Measurements from ENCODE around the gene SCAMP1. TPM values are rescaled to one million over a fixed set of nuclear protein-coding genes. Genes with fewer than 3 reads are reported as not detected.

The SCAMP1 gene
- total RNA-seq, 4 donors from 2014 or later: 22.5 to 30.8 (median 28.3) TPM

GRCh38 chr5:78507531-78507930, 147.1 kb downstream of the SCAMP1 start:
- TF ChIP-seq POLR2A (IDR thresholded peaks at IDR 0.05) (no peak), EP300 (IDR thresholded peaks at IDR 0.05) (no peak), CTCF (IDR thresholded peaks at IDR 0.05) (no peak)
- 65 to 71% methylated on average over 2 of the region's 2 CpGs for WGBS, 2 donors
- DNase-seq (ENCODE audit: low spot score in 2 of 2): no peak
- Histone ChIP-seq H3K9me3 (no peaks in the 10 kb centered on the region), H3K27ac (peak overlapping the region in 2 of 4 donors; percentile 78 to 92), H3K36me3 (no peaks in the 10 kb centered on the region), H3K27me3 (no peaks in the 10 kb centered on the region), H3K4me1 (peaks cover 0 to 86% (median 38%) of the 10 kb centered on the region in 4 donors), H3K4me3 (peak overlapping the region in 1 of 4 donors; percentile 9)

- Histone ChIP-seq H3K27ac (peak overlapping the region; percentile 10 to 92 (median 78)), H3K27me3 (no peaks in the 10 kb centered on the region), H3K9me3 (no peaks in the 10 kb centered on the region), H3K4me3 (peak overlapping the region in 3 of 4 donors; percentile 52 to 69 (median 61)), H3K36me3 (no peaks in the 10 kb centered on the region), H3K4me1 (peaks cover 0 to 86% (median 38%) of the 10 kb centered on the region in 4 donors)
- DNase-seq (ENCODE audit: low spot score in 2 of 2): no peak
- 26 to 29% methylated on average over 3 of the region's 3 CpGs for WGBS, 2 donors
- TF ChIP-seq EP300 (IDR thresholded peaks at IDR 0.05) (no peak), POLR2A (IDR thresholded peaks at IDR 0.05) (no peak), CTCF (IDR thresholded peaks at IDR 0.05) (no peak)
Measured at GRCh38 chr5:78508186-78508765, 147.9 kb downstream of the SCAMP1 start.

- Histone ChIP-seq H3K36me3 (no peaks in the 10 kb centered on the region), H3K9me3 (no peaks in the 10 kb centered on the region), H3K4me1 (peaks cover 0 to 81% (median 36%) of the 10 kb centered on the region in 4 donors), H3K27me3 (no peaks in the 10 kb centered on the region), H3K27ac (peak overlapping the region; percentile 38 to 92 (median 78)), H3K4me3 (peak overlapping the region; percentile 32 to 69 (median 56))
- no peak for DNase-seq (ENCODE audit: low spot score in 2 of 2)
- TF ChIP-seq EP300 (IDR thresholded peaks at IDR 0.05): no peak
- no peak for TF ChIP-seq POLR2A (IDR thresholded peaks at IDR 0.05)
- no peak for TF ChIP-seq CTCF (IDR thresholded peaks at IDR 0.05)
- WGBS, 2 donors: 25 to 32% methylated on average over 18 of the region's 18 CpGs
Measured at GRCh38 chr5:78509145-78509865, 148.9 kb downstream of the SCAMP1 start.

GRCh38 chr5:78509884-78510769, 149.7 kb downstream of the SCAMP1 start:
- Histone ChIP-seq H3K27me3 (no peaks in the 10 kb centered on the region), H3K27ac (peak overlapping the region; percentile 38 to 92 (median 78)), H3K4me1 (peaks cover 0 to 73% (median 30%) of the 10 kb centered on the region in 4 donors), H3K9me3 (no peaks in the 10 kb centered on the region), H3K36me3 (no peaks in the 10 kb centered on the region), H3K4me3 (peak overlapping the region; percentile 32 to 69 (median 56))
- TF ChIP-seq POLR2A (IDR thresholded peaks at IDR 0.05) (peak in 1 of 2 donors; percentile 5), CTCF (IDR thresholded peaks at IDR 0.05) (peak in 4 of 5 experiments; percentile 5 to 36 (median 24)), EP300 (IDR thresholded peaks at IDR 0.05) (peak in 1 of 2 donors; percentile 63)
- WGBS, 2 donors: 7 to 18% methylated on average over 52 to 53 of the region's 61 CpGs
- no peak for DNase-seq (ENCODE audit: low spot score in 2 of 2)
